Activated CD4-positive, alpha-beta T cell treated with anti-CD3 and anti-CD28 coated beads, Interleukin-2, amount 50 U/mL, for 4 hours (primary cell): ENCODE data around the gene HSD11B1L.
"Not testable (repeated sequence)": the region's sequence is repeated elsewhere in the genome, so short reads cannot be mapped to it uniquely, and the experiment has no call there.

Source experiments
- DNase-seq, 2 experiments: peaks; one replicate each; pipeline ENCODE4 v3.0.0-alpha.2; 2020

Gene HSD11B1L

DNA sequence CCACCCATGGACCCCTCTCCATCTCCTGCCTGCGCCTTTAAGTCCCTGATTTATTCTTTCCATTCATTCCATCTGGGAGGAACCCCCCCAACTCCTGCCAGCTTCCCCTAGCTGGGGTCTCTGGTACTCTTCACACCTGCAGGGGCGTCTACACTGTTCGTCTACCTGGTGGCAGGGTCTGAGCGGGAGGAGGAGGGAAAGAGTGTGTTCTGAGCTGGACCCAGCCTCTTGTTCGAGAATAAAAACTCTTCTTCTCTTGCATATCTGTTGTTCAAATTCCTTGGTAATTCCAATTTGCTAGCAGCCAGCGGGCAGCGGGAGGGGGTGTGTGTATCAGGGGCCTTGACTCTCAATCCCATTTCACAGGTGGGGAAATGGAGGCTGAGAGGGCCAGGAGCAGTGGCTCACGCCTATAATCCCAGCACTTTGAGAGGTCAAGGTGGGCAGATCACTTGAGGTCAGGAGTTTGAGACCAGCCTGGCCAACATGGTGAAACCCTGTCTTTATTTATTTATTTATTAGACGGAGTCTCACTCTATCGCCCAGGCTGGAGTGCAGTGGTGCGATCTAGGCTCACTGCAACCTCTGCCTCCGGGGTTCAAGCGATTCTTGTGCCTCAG lies 7.5 kb downstream of the HSD11B1L start:
- DNase-seq, result not testable (repeated sequence)

DNA sequence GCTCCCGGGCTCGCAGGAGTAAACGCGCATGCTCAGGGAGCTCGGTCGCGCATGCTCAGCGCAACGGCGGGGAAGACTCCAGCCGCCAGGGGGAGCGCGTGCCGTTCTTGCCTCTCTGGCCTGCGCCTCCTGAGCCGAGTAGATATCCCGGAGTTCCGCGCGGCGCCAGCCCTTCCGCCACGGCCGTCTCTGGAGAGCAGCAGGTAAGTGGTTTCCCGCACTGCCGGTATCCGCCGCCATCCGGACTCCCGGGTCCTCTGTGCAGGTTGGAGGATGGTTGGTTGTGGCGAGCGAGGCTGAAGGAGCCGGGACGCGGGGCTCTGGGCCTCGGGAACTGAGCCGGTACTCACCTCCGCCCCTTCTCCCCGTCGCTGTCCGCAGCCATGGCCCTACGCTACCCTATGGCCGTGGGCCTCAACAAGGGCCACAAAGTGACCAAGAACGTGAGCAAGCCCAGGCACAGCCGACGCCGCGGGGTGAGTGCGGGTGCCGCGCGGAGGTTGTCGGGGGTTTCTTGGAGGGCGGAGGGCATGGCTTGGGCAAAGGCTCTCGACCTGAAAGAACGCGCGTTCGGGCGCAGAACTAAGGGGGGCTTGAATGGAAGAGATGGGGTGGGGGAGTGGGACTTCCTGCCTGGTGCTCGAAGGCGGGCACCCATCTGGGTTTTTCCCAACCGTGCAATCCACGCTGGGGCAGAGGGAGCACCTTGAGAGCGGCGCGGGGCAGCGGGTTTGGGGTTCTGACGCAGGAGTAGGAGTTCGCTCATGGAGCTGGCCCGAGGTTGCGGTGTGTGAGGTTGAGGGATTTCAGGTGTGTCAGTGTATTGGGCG lies 9.5 kb downstream of the HSD11B1L start, which contains the start of gene RPL36:
TSS of gene RPL36 (plus strand) at position 171 of the 830 bp plus-strand sequence. CDS start at position 384, 213 bp downstream.
- DNase-seq, result peak; percentile 98 to 99

- peak; percentile 61 to 71 for DNase-seq
These were observed 10.4 kb downstream of the HSD11B1L start for GRCh38 chr19:5690955-5691821.

GRCh38 chr19:5691822-5692722 lies 11.2 kb downstream of the HSD11B1L start:
- DNase-seq, result no peak

DNA sequence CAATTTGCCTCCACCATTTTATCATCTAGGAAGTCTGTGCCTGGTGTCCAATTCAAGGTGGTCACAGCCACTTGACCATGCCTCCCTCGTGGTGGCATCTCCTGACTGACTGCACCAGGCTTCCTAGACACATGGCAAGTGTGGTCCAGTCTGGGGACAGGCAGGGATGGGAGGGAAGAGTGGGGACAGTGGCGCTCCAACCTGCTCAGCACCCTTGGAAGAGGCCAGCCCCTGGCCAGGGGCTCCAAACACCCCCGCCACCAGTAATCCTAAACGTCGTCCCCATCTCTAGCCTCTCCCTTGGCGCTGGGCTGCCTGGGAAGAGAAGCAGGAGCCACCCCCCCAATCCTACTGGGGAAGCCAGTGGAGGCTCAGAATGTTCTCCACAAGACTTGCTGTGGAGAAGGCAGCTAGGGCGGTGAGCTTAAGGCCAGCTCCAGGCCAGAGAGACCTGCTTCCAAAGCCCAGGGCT lies 11.9 kb downstream of the HSD11B1L start:
- no peak for DNase-seq

DNA sequence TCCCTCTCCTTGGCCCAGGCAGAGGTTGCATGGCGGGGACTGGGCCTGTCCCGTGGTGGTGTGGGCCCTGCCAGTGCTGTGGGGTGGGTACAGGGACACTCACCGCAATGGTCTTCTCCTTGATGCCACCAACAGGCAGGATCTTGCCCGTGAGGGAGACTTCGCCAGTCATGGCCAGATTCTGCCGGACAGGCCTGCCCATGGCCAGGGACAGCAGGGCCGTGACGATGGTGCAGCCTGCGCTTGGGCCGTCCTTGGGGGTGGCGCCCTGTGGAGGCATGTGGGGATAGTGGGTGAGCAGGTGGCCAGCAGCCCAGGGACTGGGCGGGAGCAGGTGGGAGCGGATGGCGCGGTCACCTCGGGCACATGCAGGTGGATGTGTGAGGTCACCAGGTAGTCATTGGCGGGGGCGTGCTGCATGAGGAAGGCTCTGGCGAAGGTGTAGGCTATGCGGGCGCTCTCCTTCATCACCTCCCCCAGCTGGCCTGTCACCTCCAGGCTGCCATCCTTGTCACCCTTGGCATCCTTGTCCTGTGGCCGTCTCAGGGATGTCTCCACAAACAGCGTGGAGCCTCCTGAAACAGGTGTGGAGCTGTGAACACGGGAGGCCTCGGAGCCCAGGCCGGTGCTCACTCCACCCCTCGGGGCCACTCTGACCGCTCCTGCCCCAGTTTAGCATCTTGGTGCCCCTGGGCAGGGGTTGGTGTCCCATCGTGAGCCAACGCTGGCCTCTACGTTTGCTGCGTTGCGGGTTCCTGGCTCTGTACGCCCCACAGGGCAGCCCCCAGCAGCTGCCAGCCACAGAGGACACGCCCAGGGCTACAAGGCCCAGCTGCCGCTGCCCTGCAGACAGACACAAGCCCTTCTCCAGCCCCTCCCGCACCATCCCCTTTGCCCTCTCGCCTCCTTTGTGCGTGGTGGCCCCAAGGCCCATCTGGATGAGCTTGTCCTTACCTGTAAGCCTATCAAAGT lies 12.7 kb downstream of the HSD11B1L start:
- no peak for DNase-seq

DNA sequence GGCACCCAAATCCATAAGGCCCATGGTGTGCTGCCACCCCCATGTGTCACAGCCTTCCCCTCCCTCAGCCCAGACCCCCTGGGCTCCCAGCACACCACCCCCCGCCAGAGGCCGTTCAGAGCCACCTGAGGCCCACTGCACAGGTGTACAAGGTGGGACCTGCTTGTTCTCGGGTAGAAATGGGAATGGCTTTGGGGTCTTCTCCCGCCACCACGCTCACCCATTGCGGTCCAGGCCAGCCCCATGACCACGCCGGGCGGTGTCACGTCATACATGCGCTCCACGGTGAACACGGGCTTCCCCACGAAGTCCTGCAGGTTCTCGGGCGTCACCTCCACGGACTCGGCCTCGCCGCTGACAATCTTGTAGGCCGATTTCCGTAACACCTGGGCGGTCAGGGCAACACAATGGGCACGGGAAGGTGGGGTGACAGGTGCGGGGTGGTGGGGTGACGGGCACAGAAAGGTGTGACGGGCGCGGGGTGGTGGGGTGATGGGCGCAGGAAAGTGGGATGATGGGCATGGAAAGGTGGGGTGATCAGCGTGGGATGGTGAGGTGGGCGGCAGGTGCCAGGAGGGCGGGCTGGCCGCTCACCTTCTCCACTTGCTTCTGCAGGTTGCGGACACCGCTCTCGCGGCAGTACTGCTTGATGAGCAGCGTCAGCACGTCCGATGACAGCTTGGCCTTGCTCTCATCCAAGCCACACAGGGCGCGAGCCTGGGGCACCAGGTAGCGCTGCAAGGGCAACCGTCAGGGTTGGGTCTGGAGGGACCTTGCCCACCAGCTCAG lies 13.5 kb downstream of the HSD11B1L start:
- DNase-seq, result no peak

DNA sequence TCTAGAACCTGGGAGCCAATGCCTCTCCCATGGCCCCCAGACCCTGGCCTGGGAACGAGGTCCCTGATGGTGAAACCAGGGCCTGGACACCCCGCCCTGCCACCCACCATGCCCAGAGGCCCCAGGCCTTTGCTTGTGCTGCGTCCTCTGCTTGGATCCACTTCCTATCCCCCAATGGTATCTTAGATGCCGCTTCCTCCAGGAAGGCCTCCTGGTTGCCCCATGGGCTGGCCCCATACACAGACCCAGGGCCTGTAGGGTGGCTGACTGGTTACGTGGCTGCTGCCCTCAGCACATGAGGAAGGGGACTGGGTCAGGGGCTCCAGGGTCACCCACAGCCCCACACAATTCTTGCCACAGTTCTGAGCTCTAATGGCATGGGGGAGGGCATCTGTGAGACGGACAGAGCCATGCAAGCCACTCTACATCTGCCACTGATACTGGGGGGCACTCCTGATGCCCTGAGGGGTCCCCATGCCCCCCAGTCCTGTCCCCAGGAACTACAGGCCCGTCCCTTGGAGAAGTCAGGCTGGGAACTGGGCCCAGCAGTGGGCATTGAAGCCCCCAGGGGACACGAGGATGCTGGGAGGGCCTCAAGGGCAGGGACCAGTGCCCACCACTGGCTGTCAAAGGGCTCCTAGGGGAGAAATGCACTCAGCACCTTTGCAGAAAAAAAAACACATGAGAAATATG lies 14.3 kb downstream of the HSD11B1L start:
- DNase-seq, result no peak

- no peak for DNase-seq
These were observed 14.9 kb downstream of the HSD11B1L start for GRCh38 chr19:5695649-5696195.

DNA sequence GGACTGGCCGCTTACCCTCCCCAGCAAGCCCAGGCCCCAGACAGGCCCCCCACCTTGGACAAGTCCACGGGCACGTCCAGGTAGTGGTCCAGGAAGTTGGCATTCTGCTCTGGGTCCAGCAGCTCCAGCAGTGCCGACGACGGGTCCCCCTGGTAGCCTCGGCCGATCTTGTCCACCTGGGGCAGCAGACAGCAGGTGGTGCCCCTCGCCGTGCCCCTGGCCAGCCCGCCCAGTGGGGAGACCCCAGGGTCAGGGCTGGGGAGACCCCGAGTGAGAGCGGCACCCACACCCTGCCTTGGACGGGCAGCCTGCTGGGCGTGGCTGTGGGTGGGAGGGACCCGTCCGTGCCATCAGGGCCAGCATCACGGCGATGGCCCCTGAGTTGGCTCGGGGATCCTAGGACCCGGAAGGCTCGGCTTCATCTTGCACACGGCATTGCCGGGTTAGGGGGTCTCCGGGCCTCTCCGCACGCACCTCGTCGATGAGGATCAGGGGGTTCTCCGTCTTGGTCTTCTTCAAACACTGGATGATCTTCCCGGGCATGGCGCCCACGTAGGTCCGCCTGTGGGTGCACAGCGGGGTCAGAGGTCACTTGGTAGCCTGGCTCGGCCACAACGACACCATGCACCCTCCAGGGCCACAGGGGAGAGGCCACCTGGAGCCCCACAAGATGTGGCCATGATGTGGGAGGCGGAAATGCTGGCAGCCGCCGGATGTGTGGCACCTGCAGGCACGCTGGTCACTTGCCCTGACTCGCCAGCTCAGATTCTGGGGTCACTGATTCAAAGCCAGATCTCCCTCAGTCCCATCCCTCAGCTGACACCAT lies 15.6 kb downstream of the HSD11B1L start:
- DNase-seq, result no peak

GRCh38 chr19:5697022-5697889 lies 16.4 kb downstream of the HSD11B1L start:
- no peak for DNase-seq

- DNase-seq, result no peak
These were observed 17.2 kb downstream of the HSD11B1L start for GRCh38 chr19:5697890-5698634.

- no peak for DNase-seq
These were observed 18.0 kb downstream of the HSD11B1L start for GRCh38 chr19:5698635-5699422.

DNA sequence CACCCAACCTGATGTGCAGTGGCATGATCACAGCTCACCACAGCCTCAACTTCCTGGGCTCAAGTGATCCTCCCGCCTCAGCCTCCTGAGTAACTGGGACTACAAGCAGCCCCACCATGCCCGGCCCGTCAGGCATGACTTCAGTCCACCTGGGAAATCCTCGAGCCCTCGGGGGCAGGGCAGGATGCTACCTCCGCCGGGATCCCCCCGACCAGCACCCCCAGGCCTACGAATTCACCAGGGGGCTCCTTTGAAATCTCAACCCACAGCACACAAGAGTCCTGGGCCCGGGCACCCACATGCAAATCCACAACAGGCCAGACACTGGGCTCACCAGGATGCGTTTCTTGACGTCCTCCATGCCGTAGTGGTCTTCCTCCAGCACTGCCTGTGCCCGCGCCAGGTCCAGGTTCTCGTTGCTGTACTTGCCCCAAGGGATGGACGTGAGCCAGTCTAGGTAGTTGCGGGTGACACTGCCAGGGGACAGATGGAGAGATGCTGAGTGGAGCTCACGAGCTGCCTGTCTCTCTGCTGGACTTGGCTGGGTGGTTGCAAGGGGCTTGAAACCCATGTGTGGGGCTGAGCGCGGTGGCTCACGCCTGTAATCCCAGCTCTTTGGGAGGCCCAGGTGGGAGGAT lies 19.7 kb downstream of the HSD11B1L start:
- no peak for DNase-seq

DNA sequence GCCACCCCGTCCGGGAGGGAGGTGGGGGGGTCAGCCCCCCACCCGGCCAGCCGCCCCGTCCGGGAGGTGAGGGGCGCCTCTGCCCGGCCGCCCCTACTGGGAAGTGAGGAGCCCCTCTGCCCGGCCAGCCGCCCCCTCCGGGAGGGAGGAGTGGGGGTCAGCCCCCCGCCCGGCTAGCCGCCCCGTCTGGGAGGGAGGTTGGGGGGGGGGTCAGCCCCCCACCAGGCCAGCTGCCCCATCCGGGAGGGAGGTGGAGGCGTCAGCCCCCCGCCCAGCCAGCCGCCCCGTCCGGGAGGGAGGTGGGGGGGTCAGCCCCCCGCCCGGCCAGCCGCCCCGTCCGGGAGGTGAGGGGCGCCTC lies 21.2 kb downstream of the HSD11B1L start:
- DNase-seq, result not testable (repeated sequence)
